HepG2 (cell line): ENCODE data around the gene RECQL5. TPM values are rescaled to one million over a fixed set of nuclear protein-coding genes. Genes with fewer than 3 reads are reported as not detected.

Source experiments
- CTCF ChIP-seq: sonication (generic); formaldehyde crosslinking; IDR thresholded peaks from 2 replicates; pipeline ENCODE4 v1.5.0; 2020; ENCODE audit warnings: mild to moderate bottlenecking, missing genetic modification reagents, moderate library complexity
- EED ChIP-seq: sonication (generic); formaldehyde crosslinking; IDR thresholded peaks from 2 replicates; pipeline ENCODE4 v1.5.0; 2020; ENCODE audit warnings: mild to moderate bottlenecking, missing genetic modification reagents
- FOXC1 ChIP-seq: sonication (generic); formaldehyde crosslinking; IDR thresholded peaks from 2 replicates; pipeline ENCODE4 v1.8.0; 2022; ENCODE audit warnings: mild to moderate bottlenecking, missing genetic modification reagents, borderline replicate concordance
- FOXJ3 ChIP-seq: sonication (generic); formaldehyde crosslinking; IDR thresholded peaks from 2 replicates; pipeline ENCODE4 v1.4.0; 2020; ENCODE audit warnings: missing genetic modification reagents, mild to moderate bottlenecking, borderline replicate concordance
- NR2F2 ChIP-seq: IDR thresholded peaks from 2 replicates; pipeline ENCODE4 v1.6.1; 2012; ENCODE audit warnings: low read depth, inconsistent platforms, borderline replicate concordance
- STAG1 ChIP-seq: sonication (generic); formaldehyde crosslinking; IDR thresholded peaks from 2 replicates; pipeline ENCODE4 v1.4.0; 2020; ENCODE audit warnings: missing genetic modification reagents
- THAP11 ChIP-seq: IDR thresholded peaks from 2 replicates; pipeline ENCODE4 v1.6.1; 2016; ENCODE audit warnings: missing biosample characterization, missing genetic modification reagents
- ZBED4 ChIP-seq: sonication (generic); formaldehyde crosslinking; IDR thresholded peaks from 2 replicates; pipeline ENCODE4 v1.4.0; 2020; ENCODE audit warnings: missing genetic modification reagents, borderline replicate concordance
- ZBTB25 ChIP-seq: IDR thresholded peaks from 2 replicates; pipeline ENCODE4 v1.6.1; 2018; ENCODE audit warnings: missing genetic modification reagents
- ZFP91 ChIP-seq: sonication (generic); formaldehyde crosslinking; IDR thresholded peaks from 2 replicates; pipeline ENCODE4 v1.9.0; 2022; ENCODE audit warnings: missing genetic modification reagents, mild to moderate bottlenecking, borderline replicate concordance
- ZMAT3 ChIP-seq: sonication (generic); formaldehyde crosslinking; conservative IDR thresholded peaks from 2 replicates; pipeline ENCODE4 v1.7.0; 2021; ENCODE audit warnings: missing genetic modification reagents
- ZMYM3 ChIP-seq: sonication (generic); formaldehyde crosslinking; IDR thresholded peaks from 2 replicates; pipeline ENCODE4 v1.5.1; 2020; ENCODE audit warnings: mild to moderate bottlenecking, missing genetic modification reagents
- ZNF567 ChIP-seq: sonication (generic); formaldehyde crosslinking; IDR thresholded peaks from 2 replicates; pipeline ENCODE4 v1.8.1; 2023; ENCODE audit warnings: mild to moderate bottlenecking, missing genetic modification reagents, borderline replicate concordance
- ZNF772 ChIP-seq: sonication (generic); formaldehyde crosslinking; IDR thresholded peaks from 2 replicates; pipeline ENCODE4 v1.5.0; 2020; ENCODE audit warnings: mild to moderate bottlenecking, missing genetic modification reagents
- ZNF776 ChIP-seq: sonication (generic); formaldehyde crosslinking; IDR thresholded peaks from 2 replicates; pipeline ENCODE4 v1.4.0; 2020; ENCODE audit warnings: mild to moderate bottlenecking, missing genetic modification reagents
- polyA plus RNA-seq, 8 experiments: library from polyadenylated mRNA; depleted of rRNA in 3 of 8; stranded (reverse) in 7 of 8; unstranded in 1 of 8; fragments of >200 nt; fragmentation: Illumina TruSeq in 4 of 8; extraction: Trizol in 4 of 8; gene quantifications; 2 replicates each; pipeline versions ENCODE4 v1.2.1 to v1.2.3, GENCODE V29; 2011 to 2016; ENCODE audit warnings: low read depth in 4 of 8, missing spikeins in 1 of 8, mixed read lengths in 1 of 8; ENCODE audit not compliant: insufficient read depth in 1 of 8
- total RNA-seq, 5 experiments: library from RNA; depleted of rRNA; stranded (reverse); fragments of >200 nt; fragmentation: Illumina TruSeq; extraction: Trizol; gene quantifications; 2 replicates each; pipeline ENCODE4 v1.2.3, GENCODE V29; 2016; ENCODE audit warnings: low read depth in 1 of 5
- TF ChIP-seq, protein P1 (sequence below): sonication (generic); formaldehyde crosslinking; IDR thresholded peaks from 2 replicates; pipeline ENCODE4 v1.4.0; 2020; ENCODE audit warnings: missing genetic modification reagents
- TF ChIP-seq, protein P2 (sequence below): IDR thresholded peaks from 2 replicates; pipeline ENCODE4 v1.6.1; 2012; ENCODE audit warnings: inconsistent platforms

Gene RECQL5
- total and polyA plus RNA-seq, 2 of the 13 experiments (the other 11 are each of a cell fraction or from before 2014, with no cell fraction given): 27.7 to 32.0 TPM

DNA sequence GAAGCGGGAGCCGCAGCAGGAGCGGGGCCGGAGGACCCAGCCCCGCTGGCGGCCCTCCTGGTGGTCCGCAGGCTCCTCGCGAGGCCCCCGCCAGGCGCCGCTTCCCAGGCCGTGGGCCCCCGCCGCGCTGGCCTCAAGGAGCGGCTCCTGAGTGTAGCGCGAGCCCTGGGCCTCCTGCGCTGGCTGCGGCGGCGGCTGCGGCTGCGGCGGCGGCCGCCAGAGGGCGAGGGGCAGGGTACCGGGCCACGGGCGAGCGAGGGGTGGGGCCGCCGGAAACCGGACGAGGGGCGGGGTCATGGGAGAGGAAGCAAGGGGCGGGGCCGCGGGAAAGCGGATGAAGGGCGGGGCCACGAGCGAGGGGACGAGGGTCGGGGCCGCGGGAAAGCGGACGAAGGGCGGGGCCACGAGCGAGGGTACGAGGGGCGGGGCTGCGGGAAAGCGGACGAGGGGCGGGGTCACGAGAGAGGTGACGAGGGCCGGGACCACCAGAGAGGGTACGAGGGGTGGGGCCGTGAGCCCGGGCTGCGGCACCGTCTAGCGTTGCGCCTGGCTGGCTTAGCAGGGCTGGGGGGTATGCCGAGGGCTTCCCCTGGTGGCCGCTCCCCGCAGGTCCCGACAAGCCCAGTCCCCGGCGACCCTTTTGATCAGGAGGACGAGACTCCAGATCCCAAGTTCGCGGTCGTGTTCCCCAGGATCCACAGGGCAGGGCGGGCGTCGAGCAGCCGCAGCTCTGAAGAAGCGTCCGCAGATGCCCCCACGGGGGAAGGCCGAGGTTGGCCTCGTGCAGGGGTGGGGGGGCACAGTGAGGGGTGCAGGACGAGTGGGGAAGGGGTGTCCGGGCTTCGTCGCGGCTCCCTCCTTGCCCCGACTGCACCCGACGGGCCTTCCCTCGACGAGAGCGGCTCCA is 77.7 kb downstream of the RECQL5 start (continued):
- TF ChIP-seq THAP11: peak; percentile 63
- TF ChIP-seq ZNF567: peak; percentile 22; the same call in 1 of the 2 replicates
- TF ChIP-seq STAG1 (CRISPR knock-in tag): peak; percentile 51
- peak; percentile 69 for TF ChIP-seq CTCF
- TF ChIP-seq ZFP91 (CRISPR knock-in tag): peak; percentile 31; the same call in 1 of the 2 replicates
- peak; percentile 56; the same call in 1 of the 2 replicates for TF ChIP-seq ZNF776 (CRISPR knock-in tag)
- TF ChIP-seq, protein P1, sequence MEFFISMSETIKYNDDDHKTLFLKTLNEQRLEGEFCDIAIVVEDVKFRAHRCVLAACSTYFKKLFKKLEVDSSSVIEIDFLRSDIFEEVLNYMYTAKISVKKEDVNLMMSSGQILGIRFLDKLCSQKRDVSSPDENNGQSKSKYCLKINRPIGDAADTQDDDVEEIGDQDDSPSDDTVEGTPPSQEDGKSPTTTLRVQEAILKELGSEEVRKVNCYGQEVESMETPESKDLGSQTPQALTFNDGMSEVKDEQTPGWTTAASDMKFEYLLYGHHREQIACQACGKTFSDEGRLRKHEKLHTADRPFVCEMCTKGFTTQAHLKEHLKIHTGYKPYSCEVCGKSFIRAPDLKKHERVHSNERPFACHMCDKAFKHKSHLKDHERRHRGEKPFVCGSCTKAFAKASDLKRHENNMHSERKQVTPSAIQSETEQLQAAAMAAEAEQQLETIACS (CRISPR knock-in tag): 0 out of 2 replicates have a peak, but pooled peaks have one; percentile 20
- 0 out of 2 replicates have a peak, but pooled peaks have one; percentile 38 for TF ChIP-seq ZMAT3 (CRISPR knock-in tag)
- TF ChIP-seq FOXJ3: no peak
- TF ChIP-seq EED (CRISPR knock-in tag): peak; percentile 62; the same call in 1 of the 2 replicates
- TF ChIP-seq ZBTB25 (CRISPR knock-in tag): peak; percentile 67; the same call in 1 of the 2 replicates
- peak; percentile 71; the same call in 1 of the 2 replicates for TF ChIP-seq ZNF772 (CRISPR knock-in tag)
- 0 out of 2 replicates have a peak, but pooled peaks have one; percentile 15 for TF ChIP-seq ZMYM3 (CRISPR knock-in tag)
- no peak for TF ChIP-seq NR2F2
- TF ChIP-seq, protein P2, sequence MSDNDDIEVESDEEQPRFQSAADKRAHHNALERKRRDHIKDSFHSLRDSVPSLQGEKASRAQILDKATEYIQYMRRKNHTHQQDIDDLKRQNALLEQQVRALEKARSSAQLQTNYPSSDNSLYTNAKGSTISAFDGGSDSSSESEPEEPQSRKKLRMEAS: peak; percentile 73
- peak; percentile 29; the same call in 1 of the 2 replicates for TF ChIP-seq ZBED4 (CRISPR knock-in tag)
- peak; percentile 54; the same call in 1 of the 2 replicates for TF ChIP-seq FOXC1 (CRISPR knock-in tag)
